HUDEP-2 (cell line): ENCODE results near the gene ZNF429.
A peak's percentile ranks its signal among the peaks of the same experiment; 100 is the strongest.

ENCODE experiments used
- DNase-seq, 76 experiments: peaks; one replicate each; lab custom pipeline; 2025; ENCODE audit not compliant: unreplicated experiment in 76 of 76; lab: John Stamatoyannopoulos, UW

ZNF429 gene

GRCh38 chr19:21587549-21587948 is 82.1 kb downstream of the ZNF429 start:
- peak in 1 of 76 experiments; percentile 35 for DNase-seq

GRCh38 chr19:21588065-21588601 is 82.7 kb downstream of the ZNF429 start:
- DNase-seq: no peak

- DNase-seq: no peak
Measured at GRCh38 chr19:21590867-21591266, 85.5 kb downstream of the ZNF429 start.

- peak in 7 of 76 experiments; percentile 14 to 50 (median 18) for DNase-seq
Measured at GRCh38 chr19:21593008-21593481, 87.6 kb downstream of the ZNF429 start.

- DNase-seq: no peak
Measured at GRCh38 chr19:21593502-21593901, 88.1 kb downstream of the ZNF429 start.

DNA sequence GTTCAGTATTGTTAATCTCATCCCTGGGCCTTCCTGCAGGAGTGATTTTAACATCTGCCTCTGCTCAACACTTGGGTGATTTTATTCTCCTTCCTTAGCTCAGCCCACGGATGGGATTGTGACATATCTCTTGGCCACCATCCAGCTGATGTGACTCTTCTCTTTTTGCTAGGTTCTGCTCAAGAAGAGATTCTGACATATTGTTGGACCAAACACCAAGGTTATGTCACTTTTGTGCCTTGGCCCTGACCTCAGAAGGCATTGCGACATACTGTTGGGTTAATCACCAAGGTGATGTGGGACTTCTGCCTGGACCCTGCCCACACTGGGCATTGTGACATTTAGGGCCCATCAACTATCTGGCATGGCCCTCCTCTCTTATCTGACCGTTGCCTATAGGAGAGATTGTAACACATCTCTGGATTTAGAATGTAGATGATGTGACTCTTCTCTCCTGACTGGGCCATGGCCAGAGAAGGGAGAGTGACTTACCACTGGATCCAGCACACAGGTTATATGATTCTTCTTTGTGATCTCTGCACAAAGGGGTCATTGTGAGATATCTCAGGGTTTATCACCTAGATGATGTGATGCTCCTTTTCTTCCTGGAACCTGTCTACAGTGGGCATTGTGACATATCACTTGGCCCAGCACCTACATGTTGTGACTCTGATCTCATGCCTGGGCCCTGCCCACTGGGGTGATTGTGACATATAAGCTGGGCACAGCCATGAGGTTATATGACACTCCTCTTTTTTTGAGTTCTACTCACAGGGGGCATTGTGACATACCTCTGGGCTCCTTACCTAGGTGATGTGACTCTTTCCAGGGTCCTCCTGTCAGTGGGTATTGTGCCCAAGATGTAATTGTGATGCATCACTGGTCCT is 88.8 kb downstream of the ZNF429 start:
- peak in 66 of 76 experiments; percentile 20 to 87 (median 62) for DNase-seq

GRCh38 chr19:21595185-21595584 is 89.8 kb downstream of the ZNF429 start:
- DNase-seq: no peak

GRCh38 chr19:21602082-21602658 is 96.8 kb downstream of the ZNF429 start:
- peak in 2 of 76 experiments; percentile 11 to 27 for DNase-seq

- DNase-seq: peak in 54 of 76 experiments; percentile 6 to 91 (median 55)
Measured at GRCh38 chr19:21602659-21603430, 97.4 kb downstream of the ZNF429 start.

GRCh38 chr19:21603431-21604231 is 98.2 kb downstream of the ZNF429 start:
- peak in 19 of 76 experiments; percentile 8 to 46 (median 29) for DNase-seq

DNA sequence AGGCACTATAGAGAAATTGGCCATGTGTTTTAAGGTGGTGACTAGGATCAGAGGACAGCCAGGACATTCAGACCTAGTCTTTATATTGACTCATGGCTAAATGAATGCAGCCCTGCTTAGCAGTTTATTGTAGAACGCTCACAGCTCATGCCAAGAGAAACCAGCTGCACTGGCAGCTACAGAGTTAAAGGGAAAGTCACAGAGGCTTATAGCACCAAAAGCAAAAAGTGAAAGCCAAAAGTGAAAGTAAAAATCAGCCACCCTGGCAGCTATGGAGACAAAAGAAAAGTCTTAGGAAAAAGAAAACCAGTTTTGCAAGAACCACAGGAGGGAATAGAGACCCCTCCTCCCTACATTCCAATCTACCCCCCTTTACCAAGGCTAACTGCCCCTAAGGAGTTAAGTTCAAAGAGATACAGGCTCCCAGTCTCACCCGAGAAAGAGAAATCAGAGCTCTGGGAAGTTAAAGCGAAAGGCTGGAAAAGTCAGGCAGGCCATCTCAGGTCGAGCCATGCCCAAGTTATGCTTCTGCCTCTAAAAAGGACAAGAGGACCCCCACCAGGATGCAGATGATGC is 99.0 kb downstream of the ZNF429 start:
- DNase-seq: peak in 8 of 76 experiments; percentile 9 to 50 (median 34)
